22Rv1 (cell line): Measurements from ENCODE around the gene ABCB7.
"Not testable (repeated sequence)": the region's sequence is repeated elsewhere in the genome, so short reads cannot be mapped to it uniquely, and the experiment has no call there.

Experiments
- H3K27ac ChIP-seq: fragments of 450-650 bp; 2 replicates; pipeline ENCODE4 v1.5.1; 2017
- CTCF ChIP-seq: fragments of 450-650 bp; IDR thresholded peaks from 2 replicates; pipeline ENCODE4 v1.5.1; 2017; ENCODE audit warnings: mild to moderate bottlenecking
- ZFX ChIP-seq: fragments of 450-650 bp; IDR thresholded peaks from 2 replicates; pipeline ENCODE4 v1.6.1; 2017; ENCODE audit warnings: antibody characterized with exemption, borderline replicate concordance

Gene ABCB7

GRCh38 chrX:75154871-75155270 is 1.2 kb downstream of the ABCB7 start:
- TF ChIP-seq ZFX (no peak), CTCF (no peak)
- no peak overlapping the region for H3K27ac ChIP-seq

DNA sequence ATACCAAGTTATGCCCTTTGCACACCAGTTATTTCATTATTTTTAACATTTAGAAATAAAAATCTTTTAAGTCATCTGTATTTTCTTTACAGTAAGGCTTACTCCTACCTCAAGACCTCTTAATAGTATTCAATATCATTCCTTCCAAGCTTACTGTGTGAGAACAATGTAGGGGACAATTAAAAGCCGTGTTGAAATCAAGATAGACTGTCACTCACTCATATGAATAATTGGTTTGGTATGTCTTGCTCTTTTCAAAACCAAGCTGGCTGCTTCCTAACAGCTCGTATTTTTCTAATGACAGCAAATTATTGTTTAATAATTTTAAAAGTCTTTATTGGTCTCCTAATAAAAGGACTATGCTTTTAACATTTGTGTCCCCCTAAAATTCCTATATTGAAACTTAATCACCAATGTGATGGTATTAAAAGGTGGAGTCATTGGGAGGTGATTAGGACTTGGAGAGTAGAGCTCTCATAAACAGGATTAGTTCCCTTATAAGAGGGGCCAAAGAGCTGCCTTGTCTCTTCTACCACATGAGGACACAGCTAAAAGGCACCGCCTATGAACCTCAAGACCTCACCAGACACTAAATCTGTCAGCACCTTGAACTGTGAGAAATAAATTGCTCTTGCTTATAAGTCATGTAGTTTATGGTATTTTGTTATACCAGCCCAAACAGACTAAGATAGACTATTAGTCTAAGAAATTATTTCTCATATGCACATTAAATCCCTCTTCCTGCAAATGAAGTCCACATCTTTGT is 4.1 kb downstream of the ABCB7 start:
- no peak overlapping the region for H3K27ac ChIP-seq
- no peak for TF ChIP-seq ZFX
- no peak for TF ChIP-seq CTCF

GRCh38 chrX:75149654-75150053 is 6.4 kb downstream of the ABCB7 start:
- TF ChIP-seq CTCF (no peak), ZFX (no peak)
- no peak overlapping the region for H3K27ac ChIP-seq

DNA sequence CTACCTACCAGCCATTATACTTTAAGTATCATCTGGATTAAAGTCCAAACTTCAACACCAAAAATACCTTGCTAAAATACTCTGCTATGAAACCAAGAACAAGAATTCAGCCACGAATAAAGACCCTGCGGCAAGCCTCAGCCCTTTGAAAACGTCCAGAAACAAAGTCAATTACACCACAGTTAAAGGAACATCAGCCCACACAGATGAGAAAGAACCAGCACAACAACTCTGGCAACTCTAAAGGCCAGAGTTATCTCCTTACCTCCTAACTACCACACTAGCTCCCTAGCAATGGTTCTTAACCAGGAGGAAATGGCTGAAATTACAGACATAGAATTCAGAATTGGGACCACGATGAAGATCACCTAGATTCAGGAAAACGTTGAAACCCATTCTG is 23.4 kb downstream of the ABCB7 start:
- no peak overlapping the region for H3K27ac ChIP-seq
- TF ChIP-seq CTCF (no peak), ZFX (no peak)

GRCh38 chrX:75131973-75132627 is 24.0 kb downstream of the ABCB7 start:
- H3K27ac ChIP-seq, result no peak overlapping the region
- TF ChIP-seq ZFX, result no peak
- no peak for TF ChIP-seq CTCF

GRCh38 chrX:75129069-75129468 is 27.0 kb downstream of the ABCB7 start:
- H3K27ac ChIP-seq, result not testable (repeated sequence)

DNA sequence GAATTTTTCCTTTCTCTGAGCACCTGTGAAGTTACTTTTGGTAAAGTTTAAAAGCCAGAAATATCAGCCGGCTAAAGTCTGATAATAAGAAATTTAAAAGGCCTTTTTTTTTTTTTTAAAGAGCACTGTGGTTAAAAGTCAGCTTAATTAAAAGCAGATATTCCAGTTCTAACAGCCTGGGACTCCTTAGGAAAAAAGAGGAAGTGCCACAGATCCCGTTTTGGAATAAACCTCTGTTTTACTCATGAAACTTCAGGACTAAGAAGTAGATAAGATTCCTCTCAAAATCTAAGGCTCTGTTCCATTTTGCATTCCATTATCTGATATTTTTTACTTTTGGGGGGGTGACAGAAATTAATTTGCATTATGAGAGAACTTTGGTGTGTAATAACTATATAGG is 37.8 kb downstream of the ABCB7 start:
- H3K27ac ChIP-seq, result no peak overlapping the region
- TF ChIP-seq CTCF, result no peak
- TF ChIP-seq ZFX, result no peak
